Measurements from ENCODE around the gene SLC4A3.

SLC4A3 gene

DNA sequence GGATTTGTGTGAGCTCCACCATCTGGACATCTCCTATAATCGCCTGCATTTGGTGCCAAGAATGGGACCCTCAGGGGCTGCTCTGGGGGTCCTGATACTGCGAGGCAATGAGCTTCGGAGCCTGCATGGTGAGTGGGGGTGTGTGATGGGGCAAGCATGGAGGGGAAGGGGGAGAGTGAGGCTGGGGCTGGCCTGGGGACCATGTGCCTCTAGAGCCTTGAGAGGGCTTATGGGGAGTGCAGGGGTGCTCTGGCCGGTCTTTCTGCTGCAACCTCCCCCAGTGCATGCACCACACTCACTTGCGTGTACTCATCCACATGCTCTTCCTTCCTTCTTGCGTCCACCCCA, 21.8 kb upstream of the SLC4A3 start:
- ATAC-seq (replicated peaks) (no peak), DNase-seq (no peak)
- peaks cover 12 to 17% of the 10 kb centered on the region in 2 donors for H3K4me1 Mint-ChIP-seq
- H3K27me3 Mint-ChIP-seq, result no peaks in the 10 kb centered on the region
- H3K27ac Mint-ChIP-seq, result no peak overlapping the region
- no peak overlapping the region for H3K4me3 Mint-ChIP-seq
- H3K36me3 Mint-ChIP-seq, result peaks cover 62 to 85% of the 10 kb centered on the region in 2 donors
- no peaks in the 10 kb centered on the region for H3K9me3 Mint-ChIP-seq

DNA sequence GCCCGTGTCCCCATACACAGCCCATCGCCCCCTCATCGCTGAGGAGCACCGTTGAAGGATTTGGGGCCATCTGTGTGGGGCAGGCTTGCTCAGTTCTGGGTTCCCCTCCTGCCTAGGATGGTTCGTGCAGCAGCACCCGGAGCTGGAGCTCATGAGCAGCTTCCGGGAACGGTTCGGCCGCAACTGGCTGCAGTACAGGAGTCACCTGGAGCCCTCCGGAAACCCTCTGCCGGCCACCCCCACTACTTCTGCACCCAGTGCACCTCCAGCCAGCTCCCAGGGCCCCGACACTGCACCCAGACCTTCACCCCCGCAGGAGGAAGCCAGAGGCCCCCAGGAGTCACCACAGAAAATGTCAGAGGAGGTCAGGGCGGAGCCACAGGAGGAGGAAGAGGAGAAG, 19.5 kb upstream of the SLC4A3 start:
- ATAC-seq (replicated peaks), result no peak
- H3K4me1 Mint-ChIP-seq, result peaks cover 16 to 26% of the 10 kb centered on the region in 2 donors
- no peak for DNase-seq
- no peaks in the 10 kb centered on the region for H3K9me3 Mint-ChIP-seq
- H3K27me3 Mint-ChIP-seq, result no peaks in the 10 kb centered on the region
- no peak overlapping the region for H3K4me3 Mint-ChIP-seq
- peaks cover 64 to 85% of the 10 kb centered on the region in 2 donors for H3K36me3 Mint-ChIP-seq
- peak overlapping the region; percentile 14 for H3K27ac Mint-ChIP-seq

DNA sequence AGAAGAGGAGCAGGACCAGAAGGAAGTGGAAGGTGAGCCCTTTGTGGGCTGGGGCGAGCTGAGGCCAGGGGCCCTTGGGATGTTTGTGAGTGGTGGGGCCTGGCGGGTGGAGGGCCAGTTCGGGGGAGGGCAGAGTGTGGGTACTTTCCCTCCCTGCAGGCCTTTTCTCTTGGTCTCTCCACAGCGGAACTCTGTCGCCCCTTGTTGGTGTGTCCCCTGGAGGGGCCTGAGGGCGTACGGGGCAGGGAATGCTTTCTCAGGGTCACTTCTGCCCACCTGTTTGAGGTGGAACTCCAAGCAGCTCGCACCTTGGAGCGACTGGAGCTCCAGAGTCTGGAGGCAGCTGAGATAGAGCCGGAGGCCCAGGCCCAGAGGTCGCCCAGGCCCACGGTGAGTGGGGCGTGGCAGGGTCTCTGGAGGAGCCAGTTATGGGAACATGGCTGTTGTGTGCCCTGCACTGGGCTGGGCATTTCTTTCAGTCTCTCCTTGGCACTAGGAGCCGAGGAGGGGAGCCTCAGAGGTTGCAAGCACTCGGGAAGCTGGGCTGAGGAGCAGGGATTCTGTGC, 18.9 kb upstream of the SLC4A3 start:
- H3K27me3 Mint-ChIP-seq, result no peaks in the 10 kb centered on the region
- no peak overlapping the region for H3K4me3 Mint-ChIP-seq
- H3K9me3 Mint-ChIP-seq, result no peaks in the 10 kb centered on the region
- peaks cover 15 to 25% of the 10 kb centered on the region in 2 donors for H3K4me1 Mint-ChIP-seq
- DNase-seq, result no peak
- H3K36me3 Mint-ChIP-seq, result peaks cover 65 to 87% of the 10 kb centered on the region in 2 donors
- peak overlapping the region; percentile 14 for H3K27ac Mint-ChIP-seq
- ATAC-seq (replicated peaks), result no peak

DNA sequence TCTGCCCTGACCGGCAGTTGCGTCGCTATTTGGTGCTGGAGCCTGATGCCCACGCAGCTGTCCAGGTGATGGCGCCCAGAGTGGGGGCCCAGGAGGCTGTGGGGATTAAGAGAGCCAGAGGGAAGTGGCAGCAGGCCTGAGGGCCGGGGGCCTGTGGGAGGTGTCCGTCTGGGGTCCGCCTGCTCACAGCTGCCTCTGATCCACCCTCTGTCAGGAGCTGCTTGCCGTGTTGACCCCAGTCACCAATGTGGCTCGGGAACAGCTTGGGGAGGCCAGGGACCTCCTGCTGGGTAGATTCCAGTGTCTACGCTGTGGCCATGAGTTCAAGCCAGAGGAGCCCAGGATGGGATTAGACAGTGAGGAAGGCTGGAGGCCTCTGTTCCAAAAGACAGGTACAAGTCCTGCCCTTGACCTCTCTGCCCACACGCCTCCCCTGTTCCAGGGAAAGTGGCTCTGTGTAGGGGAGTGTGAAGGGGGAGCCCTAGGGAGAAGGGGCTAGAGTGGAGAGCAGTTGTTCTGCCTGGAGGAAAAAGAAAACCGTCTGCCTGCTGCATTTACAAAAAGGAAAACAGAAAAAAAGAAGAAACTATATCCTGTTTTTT, 18.2 kb upstream of the SLC4A3 start:
- no peak overlapping the region for H3K4me3 Mint-ChIP-seq
- ATAC-seq (replicated peaks) (no peak), DNase-seq (no peak)
- H3K27me3 Mint-ChIP-seq, result no peaks in the 10 kb centered on the region
- H3K9me3 Mint-ChIP-seq, result no peaks in the 10 kb centered on the region
- no peak overlapping the region for H3K27ac Mint-ChIP-seq
- peaks cover 10 to 17% of the 10 kb centered on the region in 2 donors for H3K4me1 Mint-ChIP-seq
- peaks cover 58 to 86% of the 10 kb centered on the region in 2 donors for H3K36me3 Mint-ChIP-seq

DNA sequence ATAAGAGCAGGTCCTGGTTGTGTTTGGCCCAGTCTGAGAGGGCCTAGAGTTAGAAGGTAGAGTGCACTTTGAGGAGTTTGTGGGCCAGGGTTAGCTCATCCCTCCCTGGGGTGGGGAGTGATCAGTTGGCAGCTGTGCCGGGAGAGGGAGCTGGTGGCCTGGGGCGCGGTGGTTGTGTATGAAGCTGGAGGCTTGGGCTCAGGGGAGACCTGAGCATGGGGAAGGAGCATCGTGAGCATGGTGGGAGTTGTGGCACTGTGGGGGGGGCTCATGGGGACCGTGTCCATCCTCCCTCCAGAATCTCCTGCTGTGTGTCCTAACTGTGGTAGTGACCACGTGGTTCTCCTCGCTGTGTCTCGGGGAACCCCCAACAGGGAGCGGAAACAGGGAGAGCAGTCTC, 16.1 kb upstream of the SLC4A3 start:
- H3K36me3 Mint-ChIP-seq, result peaks cover 62 to 86% of the 10 kb centered on the region in 2 donors
- H3K9me3 Mint-ChIP-seq, result no peaks in the 10 kb centered on the region
- H3K4me3 Mint-ChIP-seq, result no peak overlapping the region
- H3K27ac Mint-ChIP-seq, result no peak overlapping the region
- DNase-seq (no peak), ATAC-seq (replicated peaks) (no peak)
- no peaks in the 10 kb centered on the region for H3K27me3 Mint-ChIP-seq
- peaks cover 6 to 12% of the 10 kb centered on the region in 2 donors for H3K4me1 Mint-ChIP-seq

DNA sequence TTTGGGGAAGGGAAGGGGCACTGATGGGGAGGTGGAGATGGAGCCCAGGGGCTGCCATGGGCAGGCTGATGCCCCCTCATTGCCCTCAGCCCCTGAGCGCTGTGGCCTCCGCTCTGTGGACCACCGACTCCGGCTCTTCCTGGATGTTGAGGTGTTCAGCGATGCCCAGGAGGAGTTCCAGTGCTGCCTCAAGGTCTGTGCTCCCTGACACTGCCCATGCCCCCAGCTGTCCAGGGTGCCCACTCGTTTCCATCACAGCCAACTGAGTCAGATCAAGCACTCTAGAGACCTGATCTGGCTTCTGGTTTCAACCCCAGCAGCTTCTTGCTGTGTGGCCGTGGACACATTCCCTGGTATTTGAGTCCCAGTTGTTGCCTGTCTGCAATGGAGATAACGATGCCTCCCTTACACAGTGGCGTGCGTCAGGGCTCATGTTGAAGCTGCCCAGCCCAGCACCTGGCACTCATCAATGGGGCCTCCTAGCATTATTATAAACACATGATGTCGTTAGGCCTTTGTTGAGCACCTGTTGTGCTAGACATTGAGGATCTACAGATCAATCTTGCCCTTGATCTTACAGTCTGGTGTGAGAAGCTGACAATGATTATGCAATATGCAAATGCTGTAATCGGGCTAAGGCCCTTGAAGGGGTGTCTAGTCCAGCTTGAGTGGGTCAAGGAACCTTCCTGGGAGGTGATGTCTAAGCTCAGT, 15.4 kb upstream of the SLC4A3 start:
- DNase-seq (no peak), ATAC-seq (replicated peaks) (no peak)
- Mint-ChIP-seq H3K4me3 (peak overlapping the region in 1 of 2 donors; percentile 31), H3K9me3 (no peaks in the 10 kb centered on the region), H3K36me3 (peaks cover 60 to 86% of the 10 kb centered on the region in 2 donors), H3K27me3 (no peaks in the 10 kb centered on the region), H3K27ac (no peak overlapping the region), H3K4me1 (peaks cover 6 to 12% of the 10 kb centered on the region in 2 donors)

DNA sequence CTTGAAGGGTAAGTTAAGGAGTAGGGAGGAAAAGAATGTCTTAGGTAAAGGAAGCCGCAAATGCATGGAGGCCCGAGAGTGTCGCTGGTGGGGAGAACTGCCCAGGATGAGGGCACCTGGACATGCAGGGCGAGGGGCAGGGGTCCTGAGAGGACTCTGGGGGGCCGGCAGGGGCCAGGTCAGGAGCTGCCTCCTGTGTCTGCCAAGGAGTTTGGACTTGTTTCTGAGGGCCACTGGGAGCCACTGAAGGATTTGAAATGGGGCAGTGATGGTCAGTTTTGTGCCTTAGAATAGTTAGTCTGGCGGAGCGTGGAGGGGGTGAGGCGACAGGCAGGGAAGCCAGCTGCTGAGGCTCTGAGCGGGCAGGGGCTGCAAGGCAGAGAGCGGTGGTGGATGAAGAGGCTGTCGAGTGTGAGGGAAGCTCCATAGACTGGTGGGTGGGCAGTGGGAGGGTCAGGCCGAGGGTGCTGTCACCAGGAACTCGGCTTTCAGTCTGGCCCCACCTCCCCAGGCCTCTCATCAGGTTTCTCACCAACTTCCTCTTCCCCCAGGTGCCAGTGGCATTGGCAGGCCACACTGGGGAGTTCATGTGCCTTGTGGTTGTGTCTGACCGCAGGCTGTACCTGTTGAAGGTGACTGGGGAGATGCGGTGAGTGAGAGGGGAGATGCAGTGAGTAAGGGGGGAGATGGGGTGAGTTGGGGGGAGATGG, 14.7 kb upstream of the SLC4A3 start:
- no peaks in the 10 kb centered on the region for H3K27me3 Mint-ChIP-seq
- H3K9me3 Mint-ChIP-seq, result no peaks in the 10 kb centered on the region
- peak; percentile 13 for DNase-seq
- ATAC-seq (replicated peaks), result peak; percentile 90 to 92
- H3K36me3 Mint-ChIP-seq, result peaks cover 53 to 78% of the 10 kb centered on the region in 2 donors
- H3K4me1 Mint-ChIP-seq, result peaks cover 6 to 12% of the 10 kb centered on the region in 2 donors
- H3K27ac Mint-ChIP-seq, result peak overlapping the region; percentile 0
- H3K4me3 Mint-ChIP-seq, result peak overlapping the region in 1 of 2 donors; percentile 31

DNA sequence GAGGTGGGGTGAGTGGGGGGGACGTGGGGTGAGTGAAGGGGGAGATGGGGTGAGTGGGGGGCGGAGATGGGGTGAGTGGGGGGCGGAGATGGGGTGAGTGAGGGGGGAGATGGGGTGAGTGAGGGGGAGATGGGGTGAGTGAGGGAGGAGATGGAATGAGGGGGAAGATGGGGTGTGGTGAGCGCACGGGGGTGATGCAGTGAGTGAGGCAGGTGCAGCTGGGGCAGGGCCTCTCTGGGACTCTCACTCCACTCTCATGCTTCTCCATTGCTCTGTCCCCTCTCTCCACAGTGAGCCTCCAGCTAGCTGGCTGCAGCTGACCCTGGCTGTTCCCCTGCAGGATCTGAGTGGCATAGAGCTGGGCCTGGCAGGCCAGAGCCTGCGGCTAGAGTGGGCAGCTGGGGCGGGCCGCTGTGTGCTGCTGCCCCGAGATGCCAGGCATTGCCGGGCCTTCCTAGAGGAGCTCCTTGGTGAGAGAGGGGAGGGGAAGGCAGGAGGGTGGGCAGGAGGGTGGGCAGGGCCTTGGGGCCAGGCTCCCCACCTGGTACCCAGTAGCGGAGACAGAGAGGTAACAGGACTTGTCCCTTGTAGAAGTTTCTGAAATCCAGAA, 13.9 kb upstream of the SLC4A3 start:
- Mint-ChIP-seq H3K4me3 (no peak overlapping the region), H3K4me1 (peaks cover 6 to 12% of the 10 kb centered on the region in 2 donors), H3K36me3 (peaks cover 45 to 70% of the 10 kb centered on the region in 2 donors), H3K27me3 (no peaks in the 10 kb centered on the region), H3K27ac (no peak overlapping the region), H3K9me3 (no peaks in the 10 kb centered on the region)
- DNase-seq, result no peak
- ATAC-seq (replicated peaks), result no peak

DNA sequence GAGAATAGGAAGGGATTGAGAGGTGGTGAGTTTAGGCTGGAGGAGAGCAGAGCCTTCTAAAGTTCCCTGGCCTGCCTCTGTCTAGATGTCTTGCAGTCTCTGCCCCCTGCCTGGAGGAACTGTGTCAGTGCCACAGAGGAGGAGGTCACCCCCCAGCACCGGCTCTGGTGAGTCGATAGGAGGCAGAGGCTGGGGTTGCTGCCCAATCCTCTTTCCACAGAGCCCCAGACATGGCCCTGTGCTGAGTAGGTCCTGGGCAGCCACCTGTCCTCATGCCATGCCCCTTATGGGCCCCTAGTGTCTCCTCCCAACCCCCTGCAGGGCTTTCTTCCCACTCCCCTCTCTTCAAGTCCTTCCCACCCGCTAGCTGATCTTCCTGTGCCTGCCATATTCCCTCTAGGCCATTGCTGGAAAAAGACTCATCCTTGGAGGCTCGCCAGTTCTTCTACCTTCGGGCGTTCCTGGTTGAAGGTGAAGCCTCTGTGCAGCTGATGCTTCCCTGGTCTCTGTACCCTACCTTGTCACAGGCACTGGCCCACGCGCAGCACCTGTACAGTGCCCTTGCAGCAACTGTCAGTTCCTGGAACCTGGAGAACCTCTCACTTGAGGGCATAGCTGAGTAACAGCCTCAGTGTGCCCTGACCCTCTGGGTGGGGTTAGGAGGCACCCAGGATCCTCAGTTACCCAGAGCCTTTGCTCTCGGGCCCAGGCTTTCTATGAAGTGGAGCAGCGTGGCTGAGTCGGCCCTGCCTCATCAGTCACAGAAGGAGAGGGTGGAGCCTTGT, 13.2 kb upstream of the SLC4A3 start:
- DNase-seq (no peak), ATAC-seq (replicated peaks) (no peak)
- Mint-ChIP-seq H3K4me3 (no peak overlapping the region), H3K27ac (no peak overlapping the region), H3K27me3 (no peaks in the 10 kb centered on the region), H3K4me1 (peaks cover 6 to 12% of the 10 kb centered on the region in 2 donors), H3K9me3 (no peaks in the 10 kb centered on the region), H3K36me3 (peaks cover 42 to 65% of the 10 kb centered on the region in 2 donors)

DNA sequence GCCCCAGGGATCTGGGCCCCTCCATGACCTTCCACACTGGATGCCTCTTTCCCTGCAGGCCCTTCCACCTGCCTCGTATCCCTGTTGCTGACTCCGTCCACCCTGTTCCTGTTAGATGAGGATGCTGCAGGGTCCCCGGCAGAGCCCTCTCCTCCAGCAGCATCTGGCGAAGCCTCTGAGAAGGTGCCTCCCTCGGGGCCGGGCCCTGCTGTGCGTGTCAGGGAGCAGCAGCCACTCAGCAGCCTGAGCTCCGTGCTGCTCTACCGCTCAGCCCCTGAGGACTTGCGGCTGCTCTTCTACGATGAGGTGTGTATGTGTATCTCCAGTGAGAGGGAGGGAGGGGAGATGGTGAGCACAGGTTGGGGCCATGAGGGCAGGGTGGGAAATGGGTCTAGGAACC, 12.4 kb upstream of the SLC4A3 start:
- H3K4me1 Mint-ChIP-seq, result peaks cover 6 to 12% of the 10 kb centered on the region in 2 donors
- DNase-seq (no peak), ATAC-seq (replicated peaks) (no peak)
- peaks cover 39 to 59% of the 10 kb centered on the region in 2 donors for H3K36me3 Mint-ChIP-seq
- no peaks in the 10 kb centered on the region for H3K9me3 Mint-ChIP-seq
- no peaks in the 10 kb centered on the region for H3K27me3 Mint-ChIP-seq
- H3K27ac Mint-ChIP-seq, result no peak overlapping the region
- H3K4me3 Mint-ChIP-seq, result no peak overlapping the region

DNA sequence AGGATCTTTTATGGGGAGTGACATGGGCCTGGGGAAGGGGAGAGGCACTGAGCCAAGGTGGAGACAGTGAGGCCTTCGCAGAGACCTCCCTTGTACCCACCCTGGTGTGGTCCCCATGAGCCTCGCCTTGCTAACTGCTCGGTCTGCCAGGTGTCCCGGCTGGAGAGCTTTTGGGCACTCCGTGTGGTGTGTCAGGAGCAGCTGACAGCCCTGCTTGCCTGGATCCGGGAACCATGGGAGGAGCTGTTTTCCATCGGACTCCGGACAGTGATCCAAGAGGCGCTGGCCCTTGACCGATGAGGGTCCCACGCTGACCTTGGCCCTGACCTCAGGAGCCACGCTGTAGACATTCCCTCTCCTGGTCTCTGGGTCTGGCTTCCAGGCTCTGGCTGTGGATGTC, 11.5 kb upstream of the SLC4A3 start:
- Mint-ChIP-seq H3K27me3 (no peaks in the 10 kb centered on the region), H3K4me3 (no peak overlapping the region), H3K9me3 (no peaks in the 10 kb centered on the region), H3K27ac (no peak overlapping the region), H3K4me1 (peaks cover 6 to 12% of the 10 kb centered on the region in 2 donors), H3K36me3 (peaks cover 39 to 53% of the 10 kb centered on the region in 2 donors)
- DNase-seq (no peak), ATAC-seq (replicated peaks) (no peak)

DNA sequence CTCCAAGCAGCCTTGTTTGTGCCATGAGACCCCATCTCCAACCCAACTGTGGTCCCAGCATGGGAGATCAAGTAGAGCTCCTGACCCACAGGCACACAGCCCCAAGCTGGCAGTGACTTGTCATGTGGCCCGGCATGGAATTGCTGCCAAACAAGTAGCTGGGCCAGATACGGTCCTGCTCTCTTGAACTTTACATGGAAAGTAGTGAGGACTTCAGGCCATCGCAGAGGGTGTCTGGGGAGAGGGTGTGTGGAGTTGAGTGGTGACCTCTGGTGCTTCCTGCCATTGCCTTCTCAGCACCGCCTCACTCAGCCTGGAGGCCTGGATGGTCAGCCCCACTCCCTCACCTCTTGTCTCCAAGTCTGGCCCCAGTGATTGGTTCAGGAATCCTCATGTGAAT, 10.9 kb upstream of the SLC4A3 start:
- Mint-ChIP-seq H3K27ac (no peak overlapping the region), H3K9me3 (no peaks in the 10 kb centered on the region), H3K36me3 (peaks cover 34 to 47% of the 10 kb centered on the region in 2 donors), H3K4me3 (no peak overlapping the region), H3K27me3 (peaks cover 3 to 5% of the 10 kb centered on the region in 2 donors), H3K4me1 (peaks cover 6 to 12% of the 10 kb centered on the region in 2 donors)
- DNase-seq, result no peak
- no peak for ATAC-seq (replicated peaks)

DNA sequence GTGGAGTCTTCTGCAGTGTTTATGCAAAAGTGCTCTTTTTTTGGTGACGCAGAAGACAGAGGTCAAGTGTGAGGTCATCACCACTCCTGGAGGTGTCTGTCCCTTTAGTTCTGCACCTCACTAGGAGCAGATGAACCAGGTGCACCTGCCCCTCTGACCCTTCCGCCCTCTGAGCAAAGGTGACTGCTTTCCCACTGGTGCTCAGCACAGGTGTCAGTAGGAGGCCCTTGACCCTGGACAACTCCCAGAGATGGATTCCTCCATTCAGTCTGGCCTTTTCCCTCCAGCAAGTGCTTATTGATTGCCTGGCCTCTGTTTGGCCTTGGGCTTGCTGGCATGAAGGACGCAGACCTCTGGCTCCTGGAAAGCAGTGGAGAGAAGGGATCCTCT, 8.7 kb upstream of the SLC4A3 start:
- DNase-seq, result no peak
- peaks cover 9 to 22% of the 10 kb centered on the region in 2 donors for H3K27me3 Mint-ChIP-seq
- H3K4me3 Mint-ChIP-seq, result no peak overlapping the region
- H3K9me3 Mint-ChIP-seq, result no peaks in the 10 kb centered on the region
- H3K27ac Mint-ChIP-seq, result peak overlapping the region; percentile 21
- H3K4me1 Mint-ChIP-seq, result no peaks in the 10 kb centered on the region
- H3K36me3 Mint-ChIP-seq, result peaks cover 21 to 29% of the 10 kb centered on the region in 2 donors
- no peak for ATAC-seq (replicated peaks)
